ENCODE data around the gene MAZ.

MAZ gene

GRCh38 chr16:29809850-29810698, 3.7 kb downstream of the MAZ start:
- DNase-seq = no peak

GRCh38 chr16:29810699-29811169, 4.4 kb downstream of the MAZ start:
- DNase-seq = no peak

- DNase-seq = peak; percentile 59
Observed at GRCh38 chr16:29811170-29811895, 5.0 kb downstream of the MAZ start.

GRCh38 chr16:29811896-29812665, 5.8 kb downstream of the MAZ start, which contains the start of gene PRRT2:
Gene PRRT2 (plus strand): TSS chr16:29812193. CDS start chr16:29813055, 862 bp downstream.
- peak; percentile 46 for DNase-seq

- DNase-seq = no peak
Observed at GRCh38 chr16:29812754-29813643, 6.7 kb downstream of the MAZ start.

- DNase-seq = no peak
Observed at GRCh38 chr16:29813644-29814562, 7.6 kb downstream of the MAZ start.

GRCh38 chr16:29814592-29814991, 8.3 kb downstream of the MAZ start:
- no peak for DNase-seq

GRCh38 chr16:29815032-29815721, 8.8 kb downstream of the MAZ start:
- DNase-seq = no peak

- DNase-seq = peak; percentile 96
Observed at GRCh38 chr16:29815793-29816693, 9.7 kb downstream of the MAZ start, which contains the start of gene PAGR1. Gene PAGR1 (plus strand): TSS chr16:29816152. CDS start chr16:29816526, 374 bp downstream.

- no peak for DNase-seq
Observed at GRCh38 chr16:29816694-29817441, 10.5 kb downstream of the MAZ start.

GRCh38 chr16:29818082-29818481, 11.8 kb downstream of the MAZ start:
- DNase-seq = no peak

GRCh38 chr16:29819506-29819905, 13.2 kb downstream of the MAZ start:
- no peak for DNase-seq

GRCh38 chr16:29820271-29820701, 14.0 kb downstream of the MAZ start, which contains the start of gene MVP:
Gene MVP (plus strand): TSS chr16:29820462. CDS start chr16:29830550, 10,088 bp downstream.
- no peak for DNase-seq

- no peak for DNase-seq
Observed at GRCh38 chr16:29820730-29821642, 14.7 kb downstream of the MAZ start.

- no peak for DNase-seq
Observed at GRCh38 chr16:29821643-29822115, 15.3 kb downstream of the MAZ start.

GRCh38 chr16:29824589-29825144, 18.3 kb downstream of the MAZ start:
- no peak for DNase-seq

All from T-helper 9 cell (primary cell).